GM12878 (cell line): Measurements from ENCODE around the gene SH3D19. TPM values are rescaled to one million over a fixed set of nuclear protein-coding genes. Genes with fewer than 3 reads are reported as not detected.

ENCODE experiments used
- ATAC-seq: fragments of 200-7000 bp; cut with Tn5 transposase; 3 replicates; pipeline ENCODE4 v1.9.1; 2020; ENCODE audit warnings: mild to moderate bottlenecking, moderate library complexity
- BruUV-seq: library from RNA; stranded (reverse); fragments of 400-500 nt; replicated peaks from 2 replicates; lab custom pipeline; 2021; lab: Mats Ljungman, UMichigan
- CTCF ChIA-PET: fragments of 300-600 bp; sonication (Branson Sonifier 250); formaldehyde crosslinking; extraction: SDS; loops from one replicate; lab custom pipeline; 2021; ENCODE audit warnings: inconsistent platforms; lab: Yijun Ruan, JAX
- POLR2A ChIA-PET: fragments of 350-600 bp; formaldehyde crosslinking; extraction: SDS; loops from one replicate; lab custom pipeline; 2021; ENCODE audit warnings: inconsistent platforms; lab: Charles Lee
- RAD21 ChIA-PET: fragments of 300-600 bp; sonication (Branson Sonifier 250); formaldehyde crosslinking; loops from one replicate; lab custom pipeline; 2023; ENCODE audit warnings: antibody characterized with exemption; ENCODE audit not compliant: unreplicated experiment; lab: Charles Lee
- SMC1A ChIA-PET: fragments of 300-600 bp; sonication (Branson Sonifier 250); formaldehyde crosslinking; loops from one replicate; lab custom pipeline; 2023; ENCODE audit not compliant: unreplicated experiment, uncharacterized antibody; lab: Charles Lee
- DNase-seq: peaks from one replicate; pipeline ENCODE4 v3.0.0-alpha.2; 2011; ENCODE audit warnings: low read depth, low spot score
- FAIRE-seq: peaks from 3 replicates; lab custom pipeline; 2011; peaks lifted over from hg19 to GRCh38; lab: Jason Lieb, UNC
- H2AFZ ChIP-seq: 2 replicates; pipeline ENCODE4 v1.6.0; 2011; ENCODE audit warnings: low read depth, low read length, control low read depth; ENCODE audit not compliant: control insufficient read depth
- H3K27ac ChIP-seq: 2 replicates; pipeline ENCODE4 v1.5.1; 2011; ENCODE audit warnings: control low read depth; ENCODE audit not compliant: control insufficient read depth, insufficient read depth
- H3K27me3 ChIP-seq, 2 experiments: replicated peaks in 1 of 2; 2 replicates each; pipeline versions ENCODE4 v1.6.0 to v1.6.1; 2011; ENCODE audit warnings: low read length in 1 of 2; ENCODE audit not compliant: control insufficient read depth in 2 of 2, insufficient read depth in 2 of 2
- H3K36me3 ChIP-seq, 2 experiments: 2 replicates each; pipeline ENCODE4 v1.5.1; 2011; ENCODE audit warnings: low read length in 1 of 2; ENCODE audit not compliant: control insufficient read depth in 2 of 2, insufficient read depth in 2 of 2
- H3K4me1 ChIP-seq: 2 replicates; pipeline ENCODE4 v1.6.1; 2011; ENCODE audit warnings: mild to moderate bottlenecking, low read length, moderate library complexity, mixed read lengths; ENCODE audit not compliant: control insufficient read depth, insufficient read depth
- H3K4me2 ChIP-seq: 2 replicates; pipeline ENCODE4 v1.6.0; 2011; ENCODE audit warnings: control low read depth; ENCODE audit not compliant: control insufficient read depth, insufficient read depth
- H3K4me3 ChIP-seq: fragments of 200-600 bp; sonication (generic); 2 replicates; pipeline ENCODE4 v1.5.1; 2016
- H3K79me2 ChIP-seq: 2 replicates; pipeline ENCODE4 v1.6.0; 2011; ENCODE audit warnings: low read length; ENCODE audit not compliant: control insufficient read depth, insufficient read depth
- H3K9ac ChIP-seq: 2 replicates; pipeline ENCODE4 v1.8.0; 2011; ENCODE audit warnings: low read length, control low read depth, mixed read lengths; ENCODE audit not compliant: control insufficient read depth, insufficient read depth
- H3K9me3 ChIP-seq: replicated peaks from 3 replicates; pipeline ENCODE4 v1.5.1; 2011; ENCODE audit warnings: mild to moderate bottlenecking, low read length; ENCODE audit not compliant: control insufficient read depth, insufficient read depth
- H4K20me1 ChIP-seq: 2 replicates; pipeline ENCODE4 v1.6.0; 2011; ENCODE audit not compliant: control insufficient read depth, insufficient read depth
- BRCA1 ChIP-seq: IDR thresholded peaks from 2 replicates; pipeline ENCODE4 v1.6.1; 2011; ENCODE audit warnings: low read depth, low read length, improper control_type of control experiment
- CREM ChIP-seq: IDR thresholded peaks from 2 replicates; pipeline ENCODE4 v1.6.1; 2014; ENCODE audit warnings: antibody characterized with exemption, low read depth
- FOXM1 ChIP-seq: IDR thresholded peaks from 2 replicates; pipeline ENCODE4 v1.6.1; 2012; ENCODE audit warnings: low read depth, mild to moderate bottlenecking, inconsistent platforms, low read length, moderate library complexity
- IKZF2 ChIP-seq, 2 experiments: fragments of 450-650 bp; IDR thresholded peaks; 2 replicates each; pipeline ENCODE4 v1.6.1; 2017; ENCODE audit warnings: mild to moderate bottlenecking in 2 of 2, moderate library complexity in 2 of 2
- JUND ChIP-seq: IDR thresholded peaks from 2 replicates; pipeline ENCODE4 v1.6.1; 2012; ENCODE audit warnings: low read depth, mild to moderate bottlenecking, low read length, improper control_type of control experiment, moderate library complexity
- KDM1A ChIP-seq: fragments of 200-600 bp; sonication (generic); IDR thresholded peaks from 2 replicates; pipeline ENCODE4 v1.6.1; 2016; ENCODE audit warnings: borderline replicate concordance
- MLLT1 ChIP-seq: fragments of 450-650 bp; IDR thresholded peaks from 2 replicates; pipeline ENCODE4 v1.6.1; 2016; ENCODE audit warnings: mild to moderate bottlenecking
- NFXL1 ChIP-seq: fragments of 450-650 bp; IDR thresholded peaks from 2 replicates; pipeline ENCODE4 v1.6.1; 2017; ENCODE audit warnings: antibody characterized with exemption, mild to moderate bottlenecking, borderline replicate concordance
- RAD21 ChIP-seq: IDR thresholded peaks from 2 replicates; pipeline ENCODE4 v1.6.1; 2011; ENCODE audit warnings: mild to moderate bottlenecking, low read depth, low read length, moderate library complexity; ENCODE audit not compliant: insufficient read depth
- SMAD1 ChIP-seq: fragments of 450-650 bp; IDR thresholded peaks from 2 replicates; pipeline ENCODE4 v1.6.1; 2018; ENCODE audit warnings: mild to moderate bottlenecking, low read depth; ENCODE audit not compliant: partially characterized antibody
- TCF3 ChIP-seq: IDR thresholded peaks from 2 replicates; pipeline ENCODE4 v1.6.1; 2012; ENCODE audit warnings: low read depth, mild to moderate bottlenecking, low read length, borderline replicate concordance; ENCODE audit not compliant: insufficient read depth
- TCF7 ChIP-seq: IDR thresholded peaks from 2 replicates; pipeline ENCODE4 v1.6.1; 2014; ENCODE audit warnings: antibody characterized with exemption, borderline replicate concordance
- USF1 ChIP-seq: IDR thresholded peaks from 2 replicates; pipeline ENCODE4 v1.6.1; 2011; ENCODE audit warnings: borderline replicate concordance, low read depth, mild to moderate bottlenecking, moderate library complexity, mixed read lengths, low read length; ENCODE audit not compliant: insufficient read depth; ENCODE audit errors: extremely low read length
- ZBTB33 ChIP-seq: fragments of 450-650 bp; IDR thresholded peaks from 2 replicates; pipeline ENCODE4 v1.6.1; 2017; ENCODE audit warnings: mild to moderate bottlenecking
- WGBS: methylation state at CpG from one replicate; pipeline ENCODE4 v1.1.6; 2016; ENCODE audit warnings: low lambda C conversion rate; ENCODE audit not compliant: insufficient replicate concordance, insufficient coverage; ENCODE audit errors: missing lambda C conversion rate; 5-methylcytosine and 5-hydroxymethylcytosine counted together
- in situ Hi-C: fragments of 300-500 bp; cut with MboI; formaldehyde crosslinking; loops from 9 replicates; pipeline ENCODE4 v1.14.3; 2018; ENCODE audit warnings: mixed read lengths
- intact Hi-C: fragments of 100-400 bp; cut with micrococcal nuclease; formaldehyde crosslinking; loops from one replicate; pipeline ENCODE4 v1.14.2; 2022; ENCODE audit not compliant: unreplicated experiment
- polyA plus RNA-seq, 11 experiments: library from polyadenylated mRNA; depleted of rRNA in 4 of 11; unstranded in 6 of 11; stranded (reverse) in 5 of 11; fragments of >200 nt; fragmentation: Nextera tagmentation in 4 of 11; fragmentation: Illumina TruSeq in 1 of 11; extraction: Ambion mirVana in 4 of 11; extraction: Trizol in 1 of 11; gene quantifications; 1 replicate in 1 of 11; 2 replicates in 10 of 11; pipeline versions ENCODE4 v1.2.1 to v1.2.3, GENCODE V29; 2011 to 2016; ENCODE audit warnings: inconsistent platforms in 2 of 11, missing spikeins in 2 of 11, low read depth in 1 of 11
- total RNA-seq, 4 experiments: library from RNA; depleted of rRNA in 3 of 4; stranded (reverse); fragments of >200 nt in 3 of 4; fragmentation: Illumina TruSeq in 1 of 4; extraction: Trizol in 1 of 4; gene quantifications; 2 replicates each; pipeline versions ENCODE4 v1.2.1 to v1.2.3, GENCODE V29; 2013 to 2021
- TF ChIP-seq, protein P1 (sequence below): IDR thresholded peaks from 2 replicates; pipeline ENCODE4 v1.6.1; 2011; ENCODE audit warnings: borderline replicate concordance, low read depth, mild to moderate bottlenecking, moderate library complexity, low read length; ENCODE audit not compliant: insufficient read depth, poor library complexity, severe bottlenecking
- TF ChIP-seq, protein P2 (sequence below): IDR thresholded peaks from 2 replicates; pipeline ENCODE4 v1.6.1; 2012; ENCODE audit warnings: low read depth, low read length, improper control_type of control experiment

Gene SH3D19
- total and polyA plus RNA-seq, 10 of the 15 experiments (the other 5 are each of a cell fraction or from before 2014, with no cell fraction given): 0.03 to 6.9 (median 0.33) TPM; not detected in 3

- ATAC-seq (no peak), DNase-seq (no peak)
- no peaks in the 10 kb centered on the region for H4K20me1 ChIP-seq
- H3K4me3 ChIP-seq: no peak overlapping the region
- ChIA-PET CTCF (no interaction called here), POLR2A (no interaction called here)
- H3K36me3 ChIP-seq: no peaks in the 10 kb centered on the region
- in situ Hi-C loops: no loop called here
- TF ChIP-seq MLLT1 (no peak), TCF7 (no peak), JUND (no peak), IKZF2 (IDR thresholded peaks at IDR 0.05) (no peak), ZBTB33 (no peak), BRCA1 (no peak), RAD21 (no peak), NFXL1 (no peak), SMAD1 (no peak), CREM (no peak), FOXM1 (no peak), USF1 (no peak), TCF3 (no peak), KDM1A (no peak)
- TF ChIP-seq, protein P1, sequence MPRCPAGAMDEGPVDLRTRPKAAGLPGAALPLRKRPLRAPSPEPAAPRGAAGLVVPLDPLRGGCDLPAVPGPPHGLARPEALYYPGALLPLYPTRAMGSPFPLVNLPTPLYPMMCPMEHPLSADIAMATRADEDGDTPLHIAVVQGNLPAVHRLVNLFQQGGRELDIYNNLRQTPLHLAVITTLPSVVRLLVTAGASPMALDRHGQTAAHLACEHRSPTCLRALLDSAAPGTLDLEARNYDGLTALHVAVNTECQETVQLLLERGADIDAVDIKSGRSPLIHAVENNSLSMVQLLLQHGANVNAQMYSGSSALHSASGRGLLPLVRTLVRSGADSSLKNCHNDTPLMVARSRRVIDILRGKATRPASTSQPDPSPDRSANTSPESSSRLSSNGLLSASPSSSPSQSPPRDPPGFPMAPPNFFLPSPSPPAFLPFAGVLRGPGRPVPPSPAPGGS: no peak
- TF ChIP-seq, protein P2, sequence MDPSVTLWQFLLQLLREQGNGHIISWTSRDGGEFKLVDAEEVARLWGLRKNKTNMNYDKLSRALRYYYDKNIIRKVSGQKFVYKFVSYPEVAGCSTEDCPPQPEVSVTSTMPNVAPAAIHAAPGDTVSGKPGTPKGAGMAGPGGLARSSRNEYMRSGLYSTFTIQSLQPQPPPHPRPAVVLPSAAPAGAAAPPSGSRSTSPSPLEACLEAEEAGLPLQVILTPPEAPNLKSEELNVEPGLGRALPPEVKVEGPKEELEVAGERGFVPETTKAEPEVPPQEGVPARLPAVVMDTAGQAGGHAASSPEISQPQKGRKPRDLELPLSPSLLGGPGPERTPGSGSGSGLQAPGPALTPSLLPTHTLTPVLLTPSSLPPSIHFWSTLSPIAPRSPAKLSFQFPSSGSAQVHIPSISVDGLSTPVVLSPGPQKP: no peak
- TF ChIP-seq, all 136 proteins: peak for 0
- Histone ChIP-seq H3K27ac (no peak overlapping the region), H2AFZ (no peak overlapping the region), H3K4me1 (no peaks in the 10 kb centered on the region), H3K9me3 (no peaks in the 10 kb centered on the region), H3K4me2 (no peak overlapping the region), H3K9ac (no peak overlapping the region), H3K27me3 (no peaks in the 10 kb centered on the region; a peak in 1 of 4 replicates), H3K79me2 (no peaks in the 10 kb centered on the region)
- no TSS peak for BruUV-seq
- no peak for FAIRE-seq
- ChIA-PET SMC1A (interaction anchor here (1.4 kb wide), 1 partner anchor 48 kb away, joined by 3 read pairs; no protein-coding TSS in a partner anchor), RAD21 (no interaction called here)
- 17% methylated on average over 7 of the region's 7 CpGs for WGBS
- intact Hi-C loops: no loop called here
Observed at GRCh38 chr4:151175233-151175632, 150.2 kb downstream of the SH3D19 start.
